ENCODE data around the gene TRAK2.
"Not testable (repeated sequence)": the region's sequence is repeated elsewhere in the genome, so short reads cannot be mapped to it uniquely, and the experiment has no call there.

Gene TRAK2

DNA sequence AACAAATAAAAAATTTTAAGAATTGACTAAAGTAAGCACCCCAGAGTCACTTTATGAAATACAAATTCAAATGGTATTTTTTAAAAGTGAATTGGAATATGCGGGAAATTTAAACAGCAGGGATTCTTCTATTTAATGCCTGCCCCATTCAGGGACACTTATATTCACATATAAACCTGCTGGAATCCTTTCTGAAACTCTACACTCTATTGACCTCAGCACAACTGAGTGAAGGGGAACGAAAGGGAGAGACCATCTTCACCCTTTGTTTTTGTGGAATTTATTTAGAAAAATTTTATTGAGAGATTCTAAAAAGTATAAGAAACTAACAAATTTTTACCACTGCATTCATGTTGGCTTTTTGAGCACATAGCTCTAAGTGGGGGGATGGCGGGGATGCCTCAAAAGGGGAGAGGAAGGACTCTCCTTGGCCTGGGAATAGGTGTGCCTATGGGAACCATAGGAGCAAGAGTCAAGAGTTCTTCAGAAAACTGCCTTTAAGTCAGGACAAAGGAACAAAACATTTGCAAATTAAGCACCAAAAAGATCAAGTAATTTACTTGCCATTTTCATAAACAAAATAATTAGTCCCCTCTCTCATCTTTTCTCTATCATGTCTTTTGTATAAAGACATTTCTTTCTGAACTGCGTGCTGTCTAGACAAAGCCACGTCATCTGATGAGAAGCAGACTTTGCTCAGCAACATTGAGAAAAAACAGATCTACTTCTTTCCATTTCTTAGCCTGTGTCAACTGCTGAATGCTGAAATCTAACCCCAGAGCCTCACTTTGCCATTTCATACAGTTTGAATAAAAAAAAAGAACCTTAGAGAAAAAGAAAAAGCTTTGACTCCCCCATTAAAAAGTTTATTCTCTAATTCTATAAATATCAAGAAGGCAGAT lies 72.5 kb downstream of the TRAK2 start:
- no peak for DNase-seq (ENCODE audit: low read depth, low spot score)
- in situ Hi-C loops (cut with HindIII; ENCODE audit: low sequenced_read_pairs) = no loop called here
- TF ChIP-seq, protein P1, sequence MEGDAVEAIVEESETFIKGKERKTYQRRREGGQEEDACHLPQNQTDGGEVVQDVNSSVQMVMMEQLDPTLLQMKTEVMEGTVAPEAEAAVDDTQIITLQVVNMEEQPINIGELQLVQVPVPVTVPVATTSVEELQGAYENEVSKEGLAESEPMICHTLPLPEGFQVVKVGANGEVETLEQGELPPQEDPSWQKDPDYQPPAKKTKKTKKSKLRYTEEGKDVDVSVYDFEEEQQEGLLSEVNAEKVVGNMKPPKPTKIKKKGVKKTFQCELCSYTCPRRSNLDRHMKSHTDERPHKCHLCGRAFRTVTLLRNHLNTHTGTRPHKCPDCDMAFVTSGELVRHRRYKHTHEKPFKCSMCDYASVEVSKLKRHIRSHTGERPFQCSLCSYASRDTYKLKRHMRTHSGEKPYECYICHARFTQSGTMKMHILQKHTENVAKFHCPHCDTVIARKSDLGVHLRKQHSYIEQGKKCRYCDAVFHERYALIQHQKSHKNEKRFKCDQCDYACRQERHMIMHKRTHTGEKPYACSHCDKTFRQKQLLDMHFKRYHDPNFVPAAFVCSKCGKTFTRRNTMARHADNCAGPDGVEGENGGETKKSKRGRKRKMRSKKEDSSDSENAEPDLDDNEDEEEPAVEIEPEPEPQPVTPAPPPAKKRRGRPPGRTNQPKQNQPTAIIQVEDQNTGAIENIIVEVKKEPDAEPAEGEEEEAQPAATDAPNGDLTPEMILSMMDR (IDR thresholded peaks at IDR 0.05; ENCODE audit: low read depth, low read length) = no peak
- H3K4me3 ChIP-seq (ENCODE audit: low read depth, low read length) = no peak overlapping the region

DNA sequence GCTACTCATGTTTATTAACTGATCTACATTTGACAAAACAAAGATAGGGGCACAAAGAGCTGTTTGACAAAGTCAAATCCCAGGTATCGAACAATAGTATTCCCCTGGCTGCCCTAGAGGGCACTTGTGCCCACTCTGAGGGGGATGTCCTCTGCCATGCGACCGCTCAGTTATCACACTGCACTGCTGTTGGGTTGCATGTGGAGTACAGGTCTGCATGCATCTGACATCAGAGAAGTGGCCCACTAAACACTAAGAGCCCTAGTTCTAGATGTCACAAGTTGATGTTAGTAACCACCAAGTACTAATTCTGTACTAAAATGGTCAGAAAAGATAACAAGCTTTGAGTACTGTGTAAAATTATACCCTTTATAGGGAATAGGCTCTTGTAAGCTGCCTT lies 74.0 kb downstream of the TRAK2 start:
- TF ChIP-seq, protein P1 (IDR thresholded peaks at IDR 0.05; ENCODE audit: low read depth, low read length) = no peak
- in situ Hi-C loops (cut with HindIII; ENCODE audit: low sequenced_read_pairs) = no loop called here
- H3K4me3 ChIP-seq (ENCODE audit: low read depth, low read length) = no peak overlapping the region
- no peak for DNase-seq (ENCODE audit: low read depth, low spot score)

DNA sequence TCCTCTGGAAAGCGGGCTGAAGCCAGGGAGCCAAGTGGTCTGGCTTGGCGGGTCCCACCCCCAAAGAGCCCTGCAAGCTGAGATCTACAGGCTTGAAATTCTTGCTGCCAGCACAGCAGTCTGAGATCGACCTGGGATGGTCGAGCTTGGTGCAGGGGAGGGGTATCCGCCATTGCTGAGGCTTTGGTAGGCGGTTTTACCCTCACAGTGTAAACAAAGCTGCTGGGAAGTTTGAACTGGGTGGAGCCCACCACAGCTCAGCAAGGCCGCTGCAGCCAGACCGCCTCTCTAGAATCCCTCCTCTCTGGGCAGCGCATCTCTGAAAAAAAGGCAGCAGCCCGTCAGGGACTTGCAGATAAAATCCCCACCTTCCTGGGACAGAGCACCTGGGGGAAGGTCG lies 81.5 kb downstream of the TRAK2 start:
- in situ Hi-C loops (cut with HindIII; ENCODE audit: low sequenced_read_pairs) = no loop called here
- no peak for DNase-seq (ENCODE audit: low read depth, low spot score)
- H3K4me3 ChIP-seq (ENCODE audit: low read depth, low read length) = no peak overlapping the region
- TF ChIP-seq, protein P1 (IDR thresholded peaks at IDR 0.05; ENCODE audit: low read depth, low read length) = no peak

DNA sequence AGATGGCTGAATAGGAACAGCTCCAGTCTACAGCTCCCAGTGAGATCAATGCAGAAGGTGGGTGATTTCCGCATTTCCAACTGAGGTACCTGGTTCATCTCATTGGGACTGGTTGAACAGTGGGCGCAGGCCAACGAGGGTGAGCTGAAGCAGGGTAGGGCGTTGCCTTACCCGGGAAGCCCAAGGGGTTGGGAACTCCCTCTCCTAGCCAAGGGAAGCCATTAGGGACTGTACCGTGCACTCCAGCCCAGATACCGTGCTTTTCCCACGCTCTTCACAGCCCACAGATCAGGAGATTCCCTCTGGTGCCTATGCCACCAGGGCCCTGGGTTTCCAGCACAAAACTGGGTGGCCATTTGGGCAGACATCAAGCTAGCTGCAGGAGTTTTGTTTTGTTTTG lies 81.9 kb downstream of the TRAK2 start:
- in situ Hi-C loops (cut with HindIII; ENCODE audit: low sequenced_read_pairs); DNase-seq (ENCODE audit: low read depth, low spot score); H3K4me3 ChIP-seq (ENCODE audit: low read depth, low read length): not testable (repeated sequence)

DNA sequence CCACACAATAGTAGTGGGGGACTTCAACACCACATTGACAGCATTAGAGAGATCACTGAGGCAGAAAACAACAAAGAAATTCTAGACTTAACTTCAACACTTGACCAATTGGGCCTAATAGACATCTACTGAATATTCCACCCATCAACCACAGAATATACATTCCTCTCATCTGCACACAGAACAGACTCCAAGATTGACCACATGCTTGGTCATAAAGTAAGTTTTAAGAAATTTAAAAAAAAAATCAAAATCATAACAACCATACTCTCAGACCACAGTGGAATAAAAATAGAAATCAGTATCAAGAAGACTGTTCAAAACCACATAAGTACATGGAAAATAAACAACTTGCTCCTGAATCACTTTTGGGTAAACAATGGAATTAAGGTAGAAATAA lies 85.1 kb downstream of the TRAK2 start:
- peak; percentile 7 for DNase-seq (ENCODE audit: low read depth, low spot score)
- H3K4me3 ChIP-seq (ENCODE audit: low read depth, low read length) = no peak overlapping the region
- TF ChIP-seq, protein P1 (IDR thresholded peaks at IDR 0.05; ENCODE audit: low read depth, low read length) = no peak
- in situ Hi-C loops (cut with HindIII; ENCODE audit: low sequenced_read_pairs) = no loop called here

DNA sequence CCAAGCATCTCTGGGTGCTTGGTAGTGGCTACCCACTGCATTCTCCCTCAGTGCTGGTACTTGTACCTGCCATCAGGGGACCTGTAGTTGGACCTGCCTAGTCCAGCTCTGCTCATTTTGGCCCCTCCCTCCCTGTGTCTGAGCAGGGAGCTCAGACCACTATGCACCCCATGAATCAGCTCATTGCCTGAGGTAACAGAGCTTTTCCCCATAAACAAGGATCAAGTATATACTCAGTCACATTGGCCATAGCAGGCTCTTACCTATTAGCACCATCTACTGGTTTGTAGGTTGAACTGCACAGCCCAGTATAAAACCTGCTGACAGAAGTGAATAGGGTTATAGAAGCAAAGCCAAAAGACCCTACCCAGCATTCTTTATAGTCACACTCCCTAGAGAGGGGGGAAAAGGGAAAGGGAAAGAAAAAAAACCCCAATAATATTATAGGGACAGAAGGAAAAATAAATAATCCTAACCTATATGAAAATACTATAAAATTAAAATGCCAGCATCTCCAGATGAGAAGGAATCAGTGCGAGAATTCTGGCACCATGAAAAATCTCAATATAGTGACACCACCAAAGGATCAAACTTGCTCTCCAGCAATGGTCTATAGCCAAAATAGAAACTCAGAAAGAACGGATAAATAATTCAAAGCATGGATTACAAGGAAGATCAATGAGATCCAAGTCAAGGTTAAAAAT lies 87.2 kb downstream of the TRAK2 start:
- DNase-seq (ENCODE audit: low read depth, low spot score) = peak; percentile 60
- in situ Hi-C loops (cut with HindIII; ENCODE audit: low sequenced_read_pairs) = no loop called here

More for the DNA sequence above, 87.2 kb downstream of the TRAK2 start:
- TF ChIP-seq, protein P1 (IDR thresholded peaks at IDR 0.05; ENCODE audit: low read depth, low read length) = peak; percentile 92
- no peak overlapping the region for H3K4me3 ChIP-seq (ENCODE audit: low read depth, low read length)
